Type B pancreatic cell (in vitro differentiated cells): ENCODE measurements around the gene PLA2G4E. TPM values are rescaled to one million over a fixed set of nuclear protein-coding genes. Genes with fewer than 3 reads are reported as not detected.

ENCODE experiments used
- DNase-seq: peaks from one replicate; pipeline ENCODE4 v3.0.0; 2021; ENCODE audit warnings: mixed read lengths; ENCODE audit not compliant: unreplicated experiment; ENCODE audit errors: extremely low spot score
- H3K27ac Mint-ChIP-seq: 2 replicates; pipeline ENCODE4 v1.8.0; 2021; ENCODE audit warnings: mild to moderate bottlenecking, mixed read lengths
- H3K27me3 Mint-ChIP-seq: 2 replicates; pipeline ENCODE4 v1.8.0; 2021; ENCODE audit warnings: mixed read lengths
- H3K36me3 Mint-ChIP-seq: 2 replicates; pipeline ENCODE4 v1.8.0; 2021; ENCODE audit warnings: mixed read lengths
- H3K4me1 Mint-ChIP-seq: one replicate; pipeline ENCODE4 v1.8.0; 2021; ENCODE audit warnings: mixed read lengths; ENCODE audit not compliant: unreplicated experiment
- H3K4me3 Mint-ChIP-seq: 2 replicates; pipeline ENCODE4 v1.8.0; 2021; ENCODE audit warnings: mild to moderate bottlenecking, mixed read lengths
- H3K9me3 Mint-ChIP-seq: 2 replicates; pipeline ENCODE4 v1.8.0; 2021; ENCODE audit warnings: mixed read lengths
- CTCF ChIP-seq: fragments of 200-600 bp; sonication (generic); conservative IDR thresholded peaks from 2 replicates; pipeline ENCODE4 v1.5.0; 2021; ENCODE audit warnings: antibody characterized with exemption, mild to moderate bottlenecking
- total RNA-seq: library from RNA; stranded (reverse); gene quantifications from 2 replicates; pipeline ENCODE4 v1.2.1, GENCODE V29; 2021; ENCODE audit warnings: low replicate concordance

Gene PLA2G4E
- total RNA-seq, 1 donor from 2014 or later, result not detected

- no peak overlapping the region for H3K4me3 Mint-ChIP-seq
- H3K27me3 Mint-ChIP-seq, result peaks cover 3% of the 10 kb centered on the region
- no peak overlapping the region for H3K27ac Mint-ChIP-seq
- H3K9me3 Mint-ChIP-seq, result no peaks in the 10 kb centered on the region
- TF ChIP-seq CTCF, result no peak
- H3K36me3 Mint-ChIP-seq, result no peaks in the 10 kb centered on the region
- no peak for DNase-seq
- peaks cover 11% of the 10 kb centered on the region for H3K4me1 Mint-ChIP-seq
These were observed 43.0 kb downstream of the PLA2G4E start for GRCh38 chr15:41977757-41978383.

- H3K4me1 Mint-ChIP-seq, result peaks cover 19% of the 10 kb centered on the region
These were observed 45.2 kb downstream of the PLA2G4E start for GRCh38 chr15:41975669-41976068.

GRCh38 chr15:41974041-41974440 is 46.8 kb downstream of the PLA2G4E start:
- Mint-ChIP-seq H3K36me3 (no peaks in the 10 kb centered on the region), H3K27me3 (peaks cover 3% of the 10 kb centered on the region), H3K9me3 (no peaks in the 10 kb centered on the region), H3K4me1 (peaks cover 19% of the 10 kb centered on the region), H3K4me3 (peak overlapping the region; percentile 11), H3K27ac (no peak overlapping the region)
- DNase-seq, result no peak
- TF ChIP-seq CTCF, result no peak

More at GRCh38 chr15:41975669-41976068, 45.2 kb downstream of the PLA2G4E start:
- no peak for TF ChIP-seq CTCF
- Mint-ChIP-seq H3K27ac (no peak overlapping the region), H3K9me3 (no peaks in the 10 kb centered on the region), H3K27me3 (peaks cover 3% of the 10 kb centered on the region), H3K36me3 (no peaks in the 10 kb centered on the region), H3K4me3 (no peak overlapping the region)
- no peak for DNase-seq

- DNase-seq, result peak; percentile 96
- peak within 1 kb of the TSS; percentile 98 for H3K4me3 Mint-ChIP-seq
- peaks cover 3% of the 10 kb centered on the region for H3K27me3 Mint-ChIP-seq
- H3K4me1 Mint-ChIP-seq, result peaks cover 28% of the 10 kb centered on the region
- peaks cover 3% of the 10 kb centered on the region for H3K36me3 Mint-ChIP-seq
- H3K9me3 Mint-ChIP-seq, result no peaks in the 10 kb centered on the region
- peak; percentile 49 for TF ChIP-seq CTCF
- peak within 1 kb of the TSS; percentile 99 for H3K27ac Mint-ChIP-seq
These were observed 48.3 kb downstream of the PLA2G4E start, which contains the start of gene EHD4 for GRCh38 chr15:41972253-41973242. Gene EHD4 (minus strand): TSS chr15:41972557. CDS start chr15:41972494, 63 bp downstream.

- Mint-ChIP-seq H3K4me1 (peaks cover 32% of the 10 kb centered on the region), H3K36me3 (peaks cover 6% of the 10 kb centered on the region), H3K27me3 (peaks cover 3% of the 10 kb centered on the region), H3K4me3 (peak overlapping the region; percentile 98), H3K9me3 (no peaks in the 10 kb centered on the region), H3K27ac (peak overlapping the region; percentile 96)
- TF ChIP-seq CTCF, result no peak
- DNase-seq, result no peak
These were observed 49.0 kb downstream of the PLA2G4E start for GRCh38 chr15:41971895-41972252.
